Measurements from ENCODE around the gene PSMG4. TPM values are rescaled to one million over a fixed set of nuclear protein-coding genes. Genes with fewer than 3 reads are reported as not detected.

The PSMG4 gene
- total and polyA plus RNA-seq, 9 of the 15 experiments (the other 6 are each of a cell fraction or from before 2014, with no cell fraction given), result 12.9 to 185 (median 52.0) TPM

DNA sequence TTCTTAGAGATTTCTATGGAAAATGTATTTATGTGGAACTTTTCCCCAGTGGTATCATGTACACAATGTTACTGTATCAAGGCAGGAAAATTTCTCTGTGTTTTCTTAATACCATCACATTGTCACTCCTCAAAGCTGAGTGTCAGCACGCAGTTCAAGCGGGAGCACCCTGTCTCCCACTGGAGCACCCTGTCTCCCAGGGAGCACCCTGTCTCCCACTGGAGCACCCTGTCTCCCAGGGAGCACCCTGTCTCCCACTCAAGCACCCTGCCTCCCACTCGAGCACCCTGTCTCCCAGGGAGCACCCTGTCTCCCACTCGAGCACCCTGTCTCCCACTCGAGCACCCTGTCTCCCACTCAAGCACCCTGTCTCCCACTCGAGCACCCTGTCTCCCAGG is 51.3 kb downstream of the PSMG4 start:
- POLR2A ChIA-PET, result no interaction called here
- no TSS peak for BruUV-seq (replicated peaks)
- no peak overlapping the region for H3K9ac ChIP-seq (ENCODE audit: insufficient read depth in 1 of 2, low read depth in 2 of 2, low read length in 2 of 2)
- no peak overlapping the region for H2AFZ ChIP-seq (ENCODE audit: low read depth, low read length)
- intact Hi-C loops (cut with micrococcal nuclease) (no loop called here), in situ Hi-C loops (cut with MboI) (no loop called here)
- no peaks in the 10 kb centered on the region for H3K79me2 ChIP-seq (ENCODE audit: control insufficient read depth, insufficient read depth, low read length)
- TF ChIP-seq SMARCE1 (IDR thresholded peaks at IDR 0.05), result no peak
- peak; percentile 84 for TF ChIP-seq ZNF263 (CRISPR knock-in tag; IDR thresholded peaks at IDR 0.05; ENCODE audit: borderline replicate concordance)
- DNase-seq (ENCODE audit: extremely low read depth in 1 of 4, low spot score in 3 of 4), result no peak
- H3K36me3 ChIP-seq (ENCODE audit: control insufficient read depth, insufficient read depth, low read length), result no peaks in the 10 kb centered on the region
- no peaks in the 10 kb centered on the region for H4K20me1 ChIP-seq (replicated peaks; ENCODE audit: control insufficient read depth, insufficient read depth, low read length)
- ATAC-seq, result no peak
- H3K4me1 ChIP-seq (replicated peaks in 1 of 2; ENCODE audit: control insufficient read depth in 2 of 2, insufficient read depth in 2 of 2, low read length in 2 of 2), result peaks cover 0 to 3% of the 10 kb centered on the region in 2 experiments; a peak in 1 of 5 replicates
- WGBS (ENCODE audit: insufficient coverage, low coverage, missing lambda C conversion rate), result 34% methylated on average over 5 of the region's 6 CpGs
- FAIRE-seq, result no peak
- no peaks in the 10 kb centered on the region for H3K27me3 ChIP-seq (ENCODE audit: control insufficient read depth in 2 of 2, insufficient read depth in 2 of 2, low read length in 2 of 2)
- H3K4me2 ChIP-seq (ENCODE audit: insufficient read depth, low read length), result no peak overlapping the region
- H3K9me3 ChIP-seq (replicated peaks; ENCODE audit: control insufficient read depth, insufficient read depth, low read depth, low read length), result 0 out of 2 replicates have a peak, but pooled peaks cover 5% of the 10 kb centered on the region
- no peaks in the 10 kb centered on the region for H3K9me1 ChIP-seq (ENCODE audit: control insufficient read depth, insufficient read depth, low read length)
- no peak overlapping the region for H3K4me3 ChIP-seq
- CTCF ChIA-PET (ENCODE audit: low intra/inter-chr PET ratio), result no interaction called here
- no peak overlapping the region for H3K27ac ChIP-seq (ENCODE audit: extremely low read depth, low read depth, low read length)

DNA sequence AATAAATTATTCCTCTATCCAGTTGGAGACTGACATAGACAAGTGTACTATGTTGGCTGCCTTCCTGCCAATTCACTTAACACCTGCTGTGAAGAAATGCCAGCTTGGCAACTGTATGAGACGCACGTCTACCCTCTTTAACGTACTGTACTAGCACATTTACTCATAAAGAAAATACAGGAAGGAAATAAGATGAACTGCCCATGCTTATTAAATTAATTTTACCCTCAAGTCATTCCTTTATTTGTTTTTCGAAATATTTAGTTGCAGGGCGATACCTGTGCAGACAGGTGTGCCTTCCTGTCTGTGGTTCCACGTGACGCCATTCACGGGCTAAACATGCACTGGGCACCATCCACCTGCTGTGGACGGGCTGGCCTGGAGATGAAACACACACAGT is 52.0 kb downstream of the PSMG4 start:
- WGBS (ENCODE audit: insufficient coverage, low coverage, missing lambda C conversion rate), result 61% methylated on average over 9 of the region's 9 CpGs
- Histone ChIP-seq H3K4me2 (ENCODE audit: insufficient read depth, low read length) (no peak overlapping the region), H3K4me3 (no peak overlapping the region), H3K9me3 (replicated peaks; ENCODE audit: control insufficient read depth, insufficient read depth, low read depth, low read length) (0 out of 2 replicates have a peak, but pooled peaks cover 3% of the 10 kb centered on the region), H3K27me3 (ENCODE audit: control insufficient read depth in 2 of 2, insufficient read depth in 2 of 2, low read length in 2 of 2) (no peaks in the 10 kb centered on the region), H3K9ac (ENCODE audit: insufficient read depth in 1 of 2, low read depth in 2 of 2, low read length in 2 of 2) (no peak overlapping the region), H2AFZ (ENCODE audit: low read depth, low read length) (no peak overlapping the region), H3K27ac (ENCODE audit: extremely low read depth, low read depth, low read length) (no peak overlapping the region), H4K20me1 (replicated peaks; ENCODE audit: control insufficient read depth, insufficient read depth, low read length) (no peaks in the 10 kb centered on the region), H3K36me3 (ENCODE audit: control insufficient read depth, insufficient read depth, low read length) (no peaks in the 10 kb centered on the region; the same call in 2 of the 3 replicates), H3K9me1 (ENCODE audit: control insufficient read depth, insufficient read depth, low read length) (no peaks in the 10 kb centered on the region), H3K79me2 (ENCODE audit: control insufficient read depth, insufficient read depth, low read length) (no peaks in the 10 kb centered on the region), H3K4me1 (replicated peaks in 1 of 2; ENCODE audit: control insufficient read depth in 2 of 2, insufficient read depth in 2 of 2, low read length in 2 of 2) (peaks cover 0 to 3% of the 10 kb centered on the region in 2 experiments; a peak in 1 of 5 replicates)
- CTCF ChIA-PET (ENCODE audit: low intra/inter-chr PET ratio), result interaction anchor here (0.6 kb wide), 1 partner anchor 1493 kb away, joined by 3 read pairs; no protein-coding TSS in a partner anchor
- TF ChIP-seq, protein P1, sequence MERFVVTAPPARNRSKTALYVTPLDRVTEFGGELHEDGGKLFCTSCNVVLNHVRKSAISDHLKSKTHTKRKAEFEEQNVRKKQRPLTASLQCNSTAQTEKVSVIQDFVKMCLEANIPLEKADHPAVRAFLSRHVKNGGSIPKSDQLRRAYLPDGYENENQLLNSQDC (CRISPR knock-in tag; IDR thresholded peaks at IDR 0.05), result no peak
- TF ChIP-seq SMAD2 (IDR thresholded peaks at IDR 0.05; ENCODE audit: low read depth, low read length), result no peak
- TF ChIP-seq CSDE1 (IDR thresholded peaks at IDR 0.05), result no peak
- TF ChIP-seq ATF7 (IDR thresholded peaks at IDR 0.05), result no peak
- TF ChIP-seq, protein P2, sequence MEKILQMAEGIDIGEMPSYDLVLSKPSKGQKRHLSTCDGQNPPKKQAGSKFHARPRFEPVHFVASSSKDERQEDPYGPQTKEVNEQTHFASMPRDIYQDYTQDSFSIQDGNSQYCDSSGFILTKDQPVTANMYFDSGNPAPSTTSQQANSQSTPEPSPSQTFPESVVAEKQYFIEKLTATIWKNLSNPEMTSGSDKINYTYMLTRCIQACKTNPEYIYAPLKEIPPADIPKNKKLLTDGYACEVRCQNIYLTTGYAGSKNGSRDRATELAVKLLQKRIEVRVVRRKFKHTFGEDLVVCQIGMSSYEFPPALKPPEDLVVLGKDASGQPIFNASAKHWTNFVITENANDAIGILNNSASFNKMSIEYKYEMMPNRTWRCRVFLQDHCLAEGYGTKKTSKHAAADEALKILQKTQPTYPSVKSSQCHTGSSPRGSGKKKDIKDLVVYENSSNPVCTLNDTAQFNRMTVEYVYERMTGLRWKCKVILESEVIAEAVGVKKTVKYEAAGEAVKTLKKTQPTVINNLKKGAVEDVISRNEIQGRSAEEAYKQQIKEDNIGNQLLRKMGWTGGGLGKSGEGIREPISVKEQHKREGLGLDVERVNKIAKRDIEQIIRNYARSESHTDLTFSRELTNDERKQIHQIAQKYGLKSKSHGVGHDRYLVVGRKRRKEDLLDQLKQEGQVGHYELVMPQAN (IDR thresholded peaks at IDR 0.05; ENCODE audit: borderline replicate concordance), result no peak
- intact Hi-C loops (cut with micrococcal nuclease) (no loop called here), in situ Hi-C loops (cut with MboI) (no loop called here)
- POLR2A ChIA-PET, result interaction anchor here (1.1 kb wide), 1 partner anchor 29 kb away, joined by 3 read pairs; no protein-coding TSS in a partner anchor
- ATAC-seq (no peak), DNase-seq (ENCODE audit: extremely low read depth in 1 of 4, low spot score in 3 of 4) (no peak), FAIRE-seq (no peak)
- no TSS peak for BruUV-seq (replicated peaks)
